Measurements from ENCODE around the gene CACNA1D. TPM values are rescaled to one million over a fixed set of nuclear protein-coding genes. Genes with fewer than 3 reads are reported as not detected.

CACNA1D gene
- total and polyA plus RNA-seq, 2 experiments from 2014 or later = 5.2 to 27.8 TPM

DNA sequence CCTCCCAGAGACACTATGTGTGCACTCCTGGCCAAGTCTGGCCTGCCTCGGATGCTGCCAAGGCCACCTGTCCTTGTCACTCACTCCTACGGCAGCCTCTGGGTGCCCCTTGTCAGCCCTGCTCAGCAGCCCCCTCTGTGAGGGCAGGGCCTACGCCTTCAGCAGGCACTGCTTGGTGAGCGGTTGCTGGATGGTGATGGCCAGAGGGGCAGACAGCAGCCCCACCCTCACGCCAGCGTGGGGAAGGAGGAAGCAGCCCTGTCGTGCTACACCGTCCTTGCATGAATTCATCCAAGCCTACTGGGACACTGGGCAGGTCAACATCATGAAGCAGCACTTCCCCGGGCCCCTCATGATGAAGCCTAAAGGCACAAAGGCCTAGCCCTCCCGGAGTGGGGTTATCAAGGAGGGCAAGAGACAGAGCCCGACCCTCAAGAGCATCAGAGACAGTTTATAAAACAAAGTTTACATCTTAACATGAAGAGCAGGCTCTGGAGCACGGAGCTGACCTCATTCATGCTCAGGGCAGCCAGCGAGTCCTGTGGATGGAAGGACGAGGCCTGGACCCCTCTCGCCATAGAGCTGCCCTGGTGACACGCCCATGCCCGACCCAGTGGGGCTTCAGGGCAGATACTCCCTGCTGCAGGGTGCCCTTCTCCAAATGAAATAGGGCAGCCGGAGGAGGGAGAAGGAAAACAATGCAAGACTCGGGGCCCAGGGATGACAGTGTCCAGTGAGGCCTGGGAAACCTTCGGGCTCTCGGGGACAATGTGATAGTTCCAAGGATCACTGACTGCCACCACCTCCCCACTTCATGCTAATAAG lies 326.6 kb downstream of the CACNA1D start:
- no peaks in the 10 kb centered on the region for H3K9me2 ChIP-seq (replicated peaks; ENCODE audit: insufficient read depth)
- no peaks in the 10 kb centered on the region for H4K20me1 ChIP-seq (ENCODE audit: insufficient read depth, poor library complexity, severe bottlenecking)
- no peaks in the 10 kb centered on the region for H3K36me3 ChIP-seq (replicated peaks; ENCODE audit: insufficient read depth, low read depth)
- TF ChIP-seq EZH2phosphoT487 (IDR thresholded peaks at IDR 0.05; ENCODE audit: low read depth, severe bottlenecking, unreplicated experiment) (no peak), EZH2 (IDR thresholded peaks at IDR 0.05; ENCODE audit: borderline replicate concordance) (no peak)
- TF ChIP-seq, protein P1, sequence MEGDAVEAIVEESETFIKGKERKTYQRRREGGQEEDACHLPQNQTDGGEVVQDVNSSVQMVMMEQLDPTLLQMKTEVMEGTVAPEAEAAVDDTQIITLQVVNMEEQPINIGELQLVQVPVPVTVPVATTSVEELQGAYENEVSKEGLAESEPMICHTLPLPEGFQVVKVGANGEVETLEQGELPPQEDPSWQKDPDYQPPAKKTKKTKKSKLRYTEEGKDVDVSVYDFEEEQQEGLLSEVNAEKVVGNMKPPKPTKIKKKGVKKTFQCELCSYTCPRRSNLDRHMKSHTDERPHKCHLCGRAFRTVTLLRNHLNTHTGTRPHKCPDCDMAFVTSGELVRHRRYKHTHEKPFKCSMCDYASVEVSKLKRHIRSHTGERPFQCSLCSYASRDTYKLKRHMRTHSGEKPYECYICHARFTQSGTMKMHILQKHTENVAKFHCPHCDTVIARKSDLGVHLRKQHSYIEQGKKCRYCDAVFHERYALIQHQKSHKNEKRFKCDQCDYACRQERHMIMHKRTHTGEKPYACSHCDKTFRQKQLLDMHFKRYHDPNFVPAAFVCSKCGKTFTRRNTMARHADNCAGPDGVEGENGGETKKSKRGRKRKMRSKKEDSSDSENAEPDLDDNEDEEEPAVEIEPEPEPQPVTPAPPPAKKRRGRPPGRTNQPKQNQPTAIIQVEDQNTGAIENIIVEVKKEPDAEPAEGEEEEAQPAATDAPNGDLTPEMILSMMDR (IDR thresholded peaks at IDR 0.05; ENCODE audit: poor library complexity) = no peak
- H3K4me3 ChIP-seq = no peak overlapping the region
- H3K27me3 ChIP-seq = no peaks in the 10 kb centered on the region
- no peak overlapping the region for H3K27ac ChIP-seq
- no peak for DNase-seq (ENCODE audit: low spot score)
- H3K4me1 ChIP-seq (ENCODE audit: insufficient read depth) = peaks cover 7% of the 10 kb centered on the region
- H2AFZ ChIP-seq = no peak overlapping the region
- H3K79me2 ChIP-seq = no peaks in the 10 kb centered on the region
- H3K9me3 ChIP-seq (ENCODE audit: low read depth) = no peaks in the 10 kb centered on the region
- WGBS (ENCODE audit: low lambda C conversion rate, missing lambda C conversion rate) = 89% methylated on average over 20 of the region's 21 CpGs
- H3K4me2 ChIP-seq = no peak overlapping the region

DNA sequence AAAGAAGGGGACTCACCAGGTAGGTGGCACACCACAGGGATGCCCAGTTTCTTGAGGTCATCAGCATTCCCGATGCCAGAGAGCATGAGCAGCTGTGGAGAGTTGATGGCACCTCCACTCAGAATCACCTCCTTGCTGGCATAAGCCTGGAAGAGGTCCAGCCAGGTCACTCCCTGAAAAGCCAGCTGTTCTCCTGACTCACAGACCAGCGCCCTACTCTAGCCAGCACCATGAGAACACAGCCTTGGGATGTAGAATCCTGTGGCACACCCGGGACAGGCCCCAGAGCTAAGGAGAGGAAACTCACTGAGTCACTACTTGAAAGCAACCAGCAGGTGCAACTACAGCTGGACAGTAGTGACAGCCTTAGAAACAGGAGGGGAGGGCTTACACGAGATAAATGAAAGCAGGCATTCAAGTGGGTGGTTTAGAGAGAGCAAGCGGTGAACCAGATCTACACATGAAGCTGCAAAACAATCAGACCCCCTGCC lies 327.3 kb downstream of the CACNA1D start:
- no peak for TF ChIP-seq EZH2 (IDR thresholded peaks at IDR 0.05; ENCODE audit: borderline replicate concordance)
- TF ChIP-seq, protein P1 (IDR thresholded peaks at IDR 0.05; ENCODE audit: poor library complexity) = no peak
- no peak for TF ChIP-seq EZH2phosphoT487 (IDR thresholded peaks at IDR 0.05; ENCODE audit: low read depth, severe bottlenecking, unreplicated experiment)
- Histone ChIP-seq H3K4me3 (no peak overlapping the region), H3K4me1 (ENCODE audit: insufficient read depth) (peaks cover 7% of the 10 kb centered on the region), H3K36me3 (replicated peaks; ENCODE audit: insufficient read depth, low read depth) (no peaks in the 10 kb centered on the region), H3K27me3 (no peaks in the 10 kb centered on the region), H3K9me2 (replicated peaks; ENCODE audit: insufficient read depth) (no peaks in the 10 kb centered on the region), H3K4me2 (no peak overlapping the region), H3K27ac (no peak overlapping the region), H4K20me1 (ENCODE audit: insufficient read depth, poor library complexity, severe bottlenecking) (no peaks in the 10 kb centered on the region), H2AFZ (no peak overlapping the region), H3K79me2 (peaks cover 7% of the 10 kb centered on the region), H3K9me3 (ENCODE audit: low read depth) (no peaks in the 10 kb centered on the region)
- 74% methylated on average over 5 of the region's 5 CpGs for WGBS (ENCODE audit: low lambda C conversion rate, missing lambda C conversion rate)
- no peak for DNase-seq (ENCODE audit: low spot score)

DNA sequence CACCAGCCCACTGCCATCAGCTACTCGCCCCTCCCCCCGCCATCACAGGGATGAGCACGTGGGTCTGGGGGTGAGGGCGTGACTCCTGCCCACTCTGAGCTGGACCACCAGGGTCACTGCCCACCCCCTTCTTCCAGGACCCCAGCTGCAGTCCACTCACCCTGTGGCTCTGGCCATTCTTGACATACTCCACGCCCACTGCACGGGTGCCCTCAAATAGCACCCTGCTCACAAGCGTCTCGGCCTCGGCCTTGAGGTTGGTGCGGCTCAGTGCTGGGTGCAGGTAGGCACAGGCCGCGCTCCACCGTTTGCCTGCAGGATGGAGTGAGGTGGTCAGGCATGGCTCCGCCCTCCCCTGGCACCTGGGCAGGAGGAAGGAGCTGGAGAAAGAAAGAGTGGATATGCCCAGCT lies 327.9 kb downstream of the CACNA1D start:
- Histone ChIP-seq H2AFZ (no peak overlapping the region), H3K27ac (no peak overlapping the region), H3K36me3 (replicated peaks; ENCODE audit: insufficient read depth, low read depth) (no peaks in the 10 kb centered on the region), H3K27me3 (no peaks in the 10 kb centered on the region), H3K4me1 (ENCODE audit: insufficient read depth) (peaks cover 7% of the 10 kb centered on the region), H4K20me1 (ENCODE audit: insufficient read depth, poor library complexity, severe bottlenecking) (no peaks in the 10 kb centered on the region), H3K9me3 (ENCODE audit: low read depth) (no peaks in the 10 kb centered on the region), H3K9me2 (replicated peaks; ENCODE audit: insufficient read depth) (no peaks in the 10 kb centered on the region), H3K4me3 (no peak overlapping the region), H3K79me2 (peaks cover 11% of the 10 kb centered on the region), H3K4me2 (no peak overlapping the region)
- WGBS (ENCODE audit: low lambda C conversion rate, missing lambda C conversion rate) = 91% methylated on average over 14 of the region's 14 CpGs
- TF ChIP-seq EZH2 (IDR thresholded peaks at IDR 0.05; ENCODE audit: borderline replicate concordance) = no peak
- no peak for TF ChIP-seq EZH2phosphoT487 (IDR thresholded peaks at IDR 0.05; ENCODE audit: low read depth, severe bottlenecking, unreplicated experiment)
- TF ChIP-seq, protein P1 (IDR thresholded peaks at IDR 0.05; ENCODE audit: poor library complexity) = no peak
- no peak for DNase-seq (ENCODE audit: low spot score)
